Panc1 (cell line): ENCODE results near the gene GID8. TPM values are rescaled to one million over a fixed set of nuclear protein-coding genes. Genes with fewer than 3 reads are reported as not detected.

Experiments
- ATAC-seq: fragments of 200-7000 bp; cut with Tn5 transposase; 2 replicates; pipeline ENCODE4 v1.9.1; 2020; ENCODE audit warnings: mild to moderate bottlenecking, moderate library complexity
- BruUV-seq: library from RNA; stranded (reverse); fragments of 400-500 nt; replicated peaks from 2 replicates; lab custom pipeline; 2021; lab: Mats Ljungman, UMichigan
- CTCF ChIA-PET: fragments of 300-600 bp; sonication (Branson Sonifier 250); formaldehyde crosslinking; loops from one replicate; lab custom pipeline; 2022; ENCODE audit warnings: antibody characterized with exemption; lab: Charles Lee
- POLR2A ChIA-PET: fragments of 300-600 bp; sonication (Branson Sonifier 250); formaldehyde crosslinking; loops from one replicate; lab custom pipeline; 2022; ENCODE audit warnings: antibody characterized with exemption; lab: Charles Lee
- DNase-seq: peaks from one replicate; pipeline ENCODE4 v3.0.0-alpha.2; 2010; ENCODE audit warnings: low read depth, low spot score
- H3K27ac ChIP-seq: 2 replicates; pipeline ENCODE4 v1.5.1; 2011; ENCODE audit warnings: mild to moderate bottlenecking, low read length, inconsistent platforms
- H3K27me3 ChIP-seq: fragments of 200-500 bp; sonication (Bioruptor generic); 2 replicates; pipeline ENCODE4 v1.6.0; 2014; ENCODE audit warnings: low read length, inconsistent platforms; ENCODE audit not compliant: control insufficient read depth, insufficient read depth
- H3K36me3 ChIP-seq: fragments of 200-500 bp; sonication (Bioruptor generic); 2 replicates; pipeline ENCODE4 v1.5.1; 2014; ENCODE audit warnings: inconsistent platforms, mild to moderate bottlenecking, low read length, moderate library complexity; ENCODE audit not compliant: control insufficient read depth, insufficient read depth
- H3K4me1 ChIP-seq: 2 replicates; pipeline ENCODE4 v1.5.1; 2011; ENCODE audit warnings: inconsistent platforms, mild to moderate bottlenecking, low read length, moderate library complexity; ENCODE audit not compliant: control insufficient read depth, insufficient read depth
- H3K4me3 ChIP-seq, 2 experiments: 2 replicates each; pipeline ENCODE4 v1.5.1; 2011 to 2012; ENCODE audit warnings: low read depth in 2 of 2, low read length in 2 of 2, mild to moderate bottlenecking in 2 of 2, inconsistent platforms in 1 of 2, moderate library complexity in 1 of 2
- H3K9me3 ChIP-seq: fragments of 200-500 bp; sonication (Bioruptor generic); 2 replicates; pipeline ENCODE4 v1.5.1; 2014; ENCODE audit warnings: low read depth, mild to moderate bottlenecking, inconsistent platforms, low read length, moderate library complexity; ENCODE audit not compliant: control insufficient read depth, insufficient read depth
- CTCF ChIP-seq: fragments of 450-650 bp; IDR thresholded peaks from 2 replicates; pipeline ENCODE4 v1.5.1; 2017; ENCODE audit warnings: mild to moderate bottlenecking
- POLR2AphosphoS5 ChIP-seq: IDR thresholded peaks from 2 replicates; pipeline ENCODE4 v1.6.1; 2012; ENCODE audit warnings: mild to moderate bottlenecking, low read depth, low read length, moderate library complexity
- REST ChIP-seq, 2 experiments: IDR thresholded peaks; 2 replicates each; pipeline ENCODE4 v1.6.1; 2011 to 2012; ENCODE audit warnings: low read depth in 2 of 2, control low read depth in 1 of 2, low read length in 1 of 2, mild to moderate bottlenecking in 1 of 2, moderate library complexity in 1 of 2; ENCODE audit not compliant: insufficient read depth in 1 of 2
- SIN3A ChIP-seq: IDR thresholded peaks from 2 replicates; pipeline ENCODE4 v1.6.1; 2012; ENCODE audit warnings: low read depth, mild to moderate bottlenecking, low read length, moderate library complexity, borderline replicate concordance; ENCODE audit not compliant: insufficient read depth
- TCF7L2 ChIP-seq: IDR thresholded peaks from 2 replicates; pipeline ENCODE4 v1.6.1; 2011; ENCODE audit warnings: mild to moderate bottlenecking, low read depth, low read length, inconsistent platforms
- in situ Hi-C: cut with HindIII; loops from 2 replicates; pipeline ENCODE4 v1.10.0; 2016; ENCODE audit warnings: low sequenced_read_pairs, low pct_unique_long_range_greater_than_20kb
- intact Hi-C: fragments of 100-400 bp; cut with micrococcal nuclease; formaldehyde crosslinking; loops from one replicate; pipeline ENCODE4 v1.10.0; 2022; ENCODE audit not compliant: unreplicated experiment
- total RNA-seq: library from RNA; stranded (reverse); gene quantifications from one replicate; pipeline ENCODE4 v1.2.1, GENCODE V29; 2021; ENCODE audit not compliant: unreplicated experiment

GID8 gene
- total RNA-seq, 1 experiment from 2014 or later = 37.3 TPM

GRCh38 chr20:62945771-62946339 lies 7.9 kb downstream of the GID8 start:
- Histone ChIP-seq H3K36me3 (peaks cover 13% of the 10 kb centered on the region), H3K27ac (no peak overlapping the region), H3K27me3 (no peaks in the 10 kb centered on the region), H3K4me1 (no peaks in the 10 kb centered on the region), H3K4me3 (no peak overlapping the region), H3K9me3 (no peaks in the 10 kb centered on the region)
- intact Hi-C loops (no loop called here), in situ Hi-C loops (no loop called here)
- ATAC-seq (no peak), DNase-seq (no peak)
- CTCF ChIA-PET = no interaction called here
- POLR2A ChIA-PET = no interaction called here
- TF ChIP-seq TCF7L2 (no peak), REST (IDR thresholded peaks at IDR 0.05; ENCODE audit: insufficient read depth in 1 of 2, low read depth in 2 of 2, low read length in 1 of 2) (no peak), SIN3A (no peak), CTCF (no peak), POLR2AphosphoS5 (no peak)
- no TSS peak for BruUV-seq

- H3K36me3 ChIP-seq = peaks cover 13% of the 10 kb centered on the region
- CTCF ChIA-PET = no interaction called here
- H3K4me3 ChIP-seq = no peak overlapping the region
- no peaks in the 10 kb centered on the region for H3K4me1 ChIP-seq
- H3K27me3 ChIP-seq = no peaks in the 10 kb centered on the region
- H3K9me3 ChIP-seq = no peaks in the 10 kb centered on the region
- in situ Hi-C loops (no loop called here), intact Hi-C loops (no loop called here)
- TF ChIP-seq TCF7L2 (no peak), CTCF (no peak), REST (IDR thresholded peaks at IDR 0.05; ENCODE audit: insufficient read depth in 1 of 2, low read depth in 2 of 2, low read length in 1 of 2) (no peak), POLR2AphosphoS5 (no peak), SIN3A (no peak)
- BruUV-seq = no TSS peak
- no peak overlapping the region for H3K27ac ChIP-seq
- DNase-seq = no peak
- POLR2A ChIA-PET = no interaction called here
- ATAC-seq = no peak
Measured at GRCh38 chr20:62946918-62947317, 9.0 kb downstream of the GID8 start.
